ENCODE measurements around the gene ZFYVE19.

Gene ZFYVE19

DNA sequence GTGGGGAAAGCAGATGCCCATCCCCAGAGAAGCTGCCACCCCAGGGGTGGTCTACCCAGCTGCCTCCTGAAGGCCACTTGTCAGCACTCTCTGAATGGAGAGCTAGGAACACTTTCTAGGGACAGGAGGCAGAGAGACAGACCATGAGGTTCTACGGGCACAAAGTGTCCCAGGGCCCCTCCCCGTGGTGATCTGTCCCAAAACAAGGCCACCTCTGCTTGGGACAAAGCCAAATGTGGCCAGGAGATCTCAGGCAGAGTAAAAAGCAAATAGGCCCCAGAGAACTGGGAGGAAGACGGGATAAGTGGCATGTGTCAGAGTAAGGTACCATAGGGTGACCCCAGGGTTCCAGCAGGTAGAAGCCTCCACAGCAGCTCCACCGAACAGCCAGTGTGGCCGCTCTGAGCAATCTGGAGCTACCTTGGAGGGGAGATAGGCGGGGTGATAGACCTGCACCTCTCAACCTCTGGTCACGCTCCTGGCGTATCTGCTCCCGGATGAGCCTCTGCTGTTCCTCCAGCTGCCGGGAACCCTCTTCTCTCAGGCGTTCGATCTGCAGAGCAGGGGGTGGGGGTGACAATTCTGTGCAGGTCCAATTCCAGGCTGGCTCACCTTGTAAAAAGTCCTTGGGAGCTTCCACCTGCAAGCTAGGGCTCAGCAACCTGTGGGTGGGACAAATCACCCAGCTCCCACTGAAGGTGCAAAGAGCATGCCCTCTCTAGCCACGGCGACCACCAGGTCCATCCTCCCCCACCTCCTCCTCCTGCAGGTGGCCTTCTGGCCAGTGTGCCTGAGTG lies 31.0 kb upstream of the ZFYVE19 start:
- no peak for DNase-seq (ENCODE audit: low read depth)

DNA sequence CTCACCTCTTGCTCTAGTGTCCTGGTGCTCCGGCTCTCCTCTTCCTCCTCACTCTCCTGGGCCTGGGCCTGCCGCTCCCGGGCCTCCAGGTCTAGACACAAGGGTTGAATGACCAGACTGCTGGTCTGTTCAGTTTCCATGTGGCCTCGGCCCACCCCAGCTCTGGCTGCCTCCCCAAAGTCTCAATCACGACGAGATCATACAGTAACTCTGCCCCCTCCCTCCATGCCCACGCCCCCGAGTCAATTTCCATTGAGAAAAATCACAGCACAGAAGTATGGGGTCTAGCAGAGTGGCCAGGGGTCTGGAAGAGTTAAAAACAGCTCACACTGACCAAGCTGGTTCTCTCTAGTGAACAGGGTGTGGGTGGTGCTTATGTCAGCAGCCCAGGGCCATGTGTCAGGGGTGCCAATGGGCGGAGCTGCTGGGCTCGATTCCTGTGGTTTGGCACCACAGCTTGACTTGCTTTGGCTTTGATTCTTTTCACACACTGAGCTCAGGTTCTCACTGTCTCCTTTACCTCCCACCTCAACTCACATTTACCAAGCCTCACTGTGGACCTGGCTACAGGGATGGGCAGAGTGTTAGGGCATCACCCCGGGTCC lies 30.2 kb upstream of the ZFYVE19 start:
- no peak for DNase-seq (ENCODE audit: low read depth)

DNA sequence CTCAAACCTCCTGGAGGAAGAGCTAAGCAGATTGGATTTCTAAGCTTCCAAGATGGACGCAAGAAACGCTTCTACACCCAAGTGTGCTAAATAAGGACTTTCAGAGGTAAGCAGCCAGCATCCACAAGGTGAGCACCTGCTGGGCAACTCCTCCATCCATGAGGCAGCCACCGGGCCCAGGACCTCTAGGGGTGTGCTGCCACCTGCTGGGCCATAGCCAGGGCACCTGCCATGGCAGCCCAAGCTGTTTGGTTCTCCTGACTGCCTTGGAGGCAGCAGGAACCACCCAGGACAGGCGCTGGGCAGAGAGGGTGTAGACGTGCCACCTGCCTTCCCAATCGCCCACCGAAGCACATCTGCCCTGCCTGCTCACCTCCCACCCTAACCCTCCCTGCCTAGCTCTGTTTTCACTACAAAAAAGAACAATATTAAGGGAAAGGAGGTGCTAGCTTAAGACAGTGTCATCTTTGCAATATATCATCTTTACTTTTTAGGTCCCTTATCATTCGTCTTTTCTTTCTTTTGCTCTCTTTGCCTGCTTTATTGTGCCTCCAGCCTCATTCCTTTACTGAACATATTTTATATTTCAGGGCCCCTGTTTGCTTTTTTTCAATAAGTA lies 24.2 kb upstream of the ZFYVE19 start:
- DNase-seq (ENCODE audit: low read depth): peak; percentile 75

DNA sequence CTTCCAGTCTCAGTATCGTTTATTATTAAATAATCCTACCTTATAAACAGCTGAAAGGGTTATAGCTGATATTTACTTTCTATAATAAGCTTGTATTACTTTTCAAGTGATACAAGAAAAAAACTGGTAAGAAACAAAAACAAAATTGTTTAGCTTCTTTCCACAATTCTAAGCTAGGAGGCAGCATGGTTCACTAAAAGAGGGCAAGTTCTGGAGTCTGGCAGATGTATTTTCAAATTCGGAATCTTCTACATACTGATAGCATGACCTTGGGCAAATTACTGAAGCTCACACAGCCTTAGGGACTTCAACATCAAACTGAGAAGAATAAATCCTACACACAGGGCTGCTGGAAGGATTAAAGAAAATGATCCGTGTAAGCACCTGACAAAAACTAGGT lies 21.7 kb upstream of the ZFYVE19 start:
- DNase-seq (ENCODE audit: low read depth): no peak

DNA sequence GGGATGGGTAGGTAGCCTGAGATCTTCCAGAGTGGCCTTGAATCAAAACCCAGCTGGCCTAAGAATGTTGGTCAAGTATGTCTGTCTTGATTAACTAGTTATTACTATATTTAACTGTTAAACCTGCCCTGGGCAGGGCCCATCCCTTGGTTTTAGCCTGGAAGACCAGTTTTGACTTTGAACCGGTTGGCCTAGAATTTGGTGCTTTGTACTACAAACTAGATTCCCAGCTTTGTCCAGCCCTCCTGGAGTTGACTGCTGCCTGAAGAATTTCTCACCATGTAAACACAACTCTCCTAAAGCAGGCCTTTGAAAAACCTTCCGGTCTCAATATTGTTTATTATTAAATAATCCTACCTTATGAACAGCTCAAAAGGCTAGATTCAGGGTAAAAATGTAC lies 21.1 kb upstream of the ZFYVE19 start:
- DNase-seq (ENCODE audit: low read depth): no peak

DNA sequence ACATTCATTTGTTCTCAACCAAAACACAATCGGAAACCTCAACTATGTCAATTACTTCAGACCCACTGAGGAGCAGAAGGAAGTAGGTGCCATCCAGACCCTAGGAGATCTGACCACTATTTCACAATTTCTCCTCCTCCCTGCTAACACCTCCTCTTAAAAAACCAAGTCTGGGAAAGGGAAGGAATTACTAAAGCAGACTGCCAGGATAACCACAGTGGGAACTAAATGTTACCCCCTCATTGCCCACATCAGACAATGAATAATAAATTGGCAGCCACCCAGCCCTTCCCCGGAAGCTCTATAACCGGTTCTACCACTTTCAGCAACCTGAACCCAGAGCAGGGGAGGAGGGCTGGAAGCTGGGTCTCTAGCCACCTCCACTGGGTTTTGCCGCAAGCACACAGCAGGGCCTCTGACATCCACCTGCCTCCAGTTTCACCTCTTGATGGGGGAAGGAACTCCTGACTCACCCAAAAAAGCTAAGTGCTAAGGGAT lies 19.5 kb upstream of the ZFYVE19 start:
- DNase-seq (ENCODE audit: low read depth): peak; percentile 64

DNA sequence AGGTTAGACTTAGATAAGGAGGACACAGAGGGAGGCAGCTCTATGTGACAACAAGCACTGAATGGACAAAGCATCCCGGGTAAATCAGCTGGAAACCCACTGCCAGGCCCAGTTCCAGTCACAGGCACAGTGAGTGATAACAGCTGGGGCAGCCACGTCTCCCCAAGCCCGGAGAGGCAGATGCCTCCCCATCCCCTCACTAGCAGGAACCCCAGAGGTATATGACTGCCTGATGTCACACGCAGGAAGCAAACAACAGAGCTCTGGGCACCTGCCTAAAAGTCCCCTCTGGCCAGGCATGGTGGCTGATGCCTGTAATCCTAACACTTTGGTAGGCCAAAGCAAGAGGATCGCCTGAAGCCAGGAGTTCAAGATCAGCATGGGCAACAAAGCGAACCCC lies 18.9 kb upstream of the ZFYVE19 start:
- no peak for DNase-seq (ENCODE audit: low read depth)

DNA sequence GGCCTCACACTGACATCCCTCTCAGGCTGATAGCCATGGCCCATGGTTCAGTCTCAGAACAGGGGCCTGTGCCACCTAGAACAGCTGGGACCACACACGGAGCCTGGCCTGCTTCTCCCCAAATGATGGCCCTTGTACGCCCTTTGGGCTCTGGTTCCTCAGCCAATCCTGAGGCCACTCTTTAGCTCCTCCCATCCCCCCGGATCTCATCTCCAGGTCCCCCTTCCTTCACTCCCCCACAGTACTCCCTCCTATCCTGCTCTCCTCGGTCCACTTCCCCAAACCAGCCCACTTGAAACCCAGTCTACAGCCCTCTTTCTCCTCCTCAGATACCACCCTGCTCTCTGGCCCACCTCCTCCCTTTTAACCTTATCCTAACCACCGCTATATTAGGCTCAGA lies 17.8 kb upstream of the ZFYVE19 start:
- DNase-seq (ENCODE audit: low read depth): no peak

DNA sequence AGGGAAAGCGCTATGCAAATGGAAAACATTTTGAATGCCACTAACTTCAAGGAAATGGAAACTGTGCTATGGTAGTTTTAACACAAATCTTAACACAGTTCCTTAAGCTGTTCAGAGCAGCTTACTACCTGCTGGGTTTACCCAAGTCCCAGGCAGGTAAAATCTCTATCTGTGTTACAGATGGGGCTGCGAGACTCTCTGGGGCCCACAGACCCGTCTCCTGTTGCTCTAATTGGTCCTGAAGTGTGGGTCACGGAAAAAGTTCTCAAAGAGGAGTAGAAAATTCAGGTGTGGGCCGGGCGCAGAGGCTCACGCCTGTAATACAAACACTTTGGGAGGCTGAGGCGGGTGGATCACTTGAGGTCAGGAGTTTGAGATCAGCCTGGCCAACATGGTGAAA lies 16.9 kb upstream of the ZFYVE19 start:
- no peak for DNase-seq (ENCODE audit: low read depth)

DNA sequence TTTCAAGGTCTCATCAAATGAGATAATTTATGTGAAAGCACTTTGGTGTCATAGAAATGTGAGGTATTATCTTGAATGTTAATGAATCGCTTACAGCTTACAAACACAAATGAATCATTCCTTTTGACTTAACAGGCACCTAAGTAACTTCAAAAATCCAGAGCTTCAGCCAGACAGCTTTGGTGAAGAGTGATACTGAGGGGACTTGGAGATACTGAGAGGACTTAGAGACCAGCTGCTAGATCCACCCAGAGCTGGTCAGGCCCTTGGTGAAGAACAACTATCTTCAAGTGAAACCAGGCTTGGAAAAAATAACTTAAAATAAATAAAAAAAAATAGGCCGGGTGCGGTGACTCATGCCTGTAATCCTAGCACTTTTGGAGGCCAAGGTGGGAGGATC lies 16.2 kb upstream of the ZFYVE19 start:
- no peak for DNase-seq (ENCODE audit: low read depth)

DNA sequence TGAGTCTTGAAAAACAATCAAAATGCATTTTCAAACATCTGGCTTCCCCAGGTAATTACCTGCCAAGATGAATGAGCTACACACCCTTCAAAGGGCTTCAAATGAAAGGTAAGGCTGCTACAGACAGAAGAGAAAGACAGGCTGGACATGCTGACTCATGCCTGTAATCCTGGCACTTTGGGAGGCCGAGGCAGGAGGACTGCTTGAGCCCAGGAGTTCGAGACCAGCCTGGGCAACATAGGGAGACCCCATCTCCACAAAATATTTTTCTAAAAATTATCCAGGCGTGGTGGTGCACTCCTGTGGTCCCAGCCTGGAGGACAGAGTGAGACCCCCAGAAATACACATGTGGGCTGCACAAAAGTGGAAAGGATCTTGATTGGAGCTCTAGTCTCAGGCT lies 14.5 kb upstream of the ZFYVE19 start:
- DNase-seq (ENCODE audit: low read depth): no peak

DNA sequence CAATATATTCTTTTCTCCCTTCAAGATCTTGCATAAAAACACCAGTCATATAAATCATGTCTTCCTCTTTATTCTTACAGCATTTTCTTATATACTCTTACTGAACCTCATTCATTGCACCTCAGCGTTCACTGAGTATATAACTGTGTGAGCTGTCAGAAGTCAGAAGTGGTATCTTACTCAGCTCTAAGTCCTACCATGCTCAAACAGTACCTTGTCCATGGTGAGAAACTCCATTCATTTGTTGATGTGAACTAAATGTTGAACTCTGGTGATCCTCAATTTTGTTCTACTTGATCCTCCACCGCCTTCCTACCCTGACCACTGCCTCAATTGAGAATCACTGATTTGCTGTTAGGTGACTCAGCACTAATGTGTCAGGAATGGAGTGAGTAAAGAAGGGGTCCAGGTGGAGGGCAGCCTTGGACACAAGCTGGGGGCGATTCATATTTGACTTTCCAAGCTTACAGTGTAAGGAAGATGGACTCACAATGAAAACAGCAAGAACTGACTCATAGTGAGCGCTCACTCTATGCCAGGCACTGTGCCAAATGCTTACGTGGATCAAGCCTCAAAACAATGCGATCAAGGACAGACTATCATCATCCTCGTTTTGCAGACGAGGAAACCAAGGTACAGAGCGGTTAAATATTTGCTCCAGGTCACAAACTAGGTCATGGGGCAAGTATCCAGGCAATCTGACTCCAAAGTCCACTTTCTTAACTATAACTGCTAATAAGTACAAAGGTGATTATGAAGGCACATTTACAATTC lies 13.5 kb upstream of the ZFYVE19 start:
- DNase-seq (ENCODE audit: low read depth): no peak

DNA sequence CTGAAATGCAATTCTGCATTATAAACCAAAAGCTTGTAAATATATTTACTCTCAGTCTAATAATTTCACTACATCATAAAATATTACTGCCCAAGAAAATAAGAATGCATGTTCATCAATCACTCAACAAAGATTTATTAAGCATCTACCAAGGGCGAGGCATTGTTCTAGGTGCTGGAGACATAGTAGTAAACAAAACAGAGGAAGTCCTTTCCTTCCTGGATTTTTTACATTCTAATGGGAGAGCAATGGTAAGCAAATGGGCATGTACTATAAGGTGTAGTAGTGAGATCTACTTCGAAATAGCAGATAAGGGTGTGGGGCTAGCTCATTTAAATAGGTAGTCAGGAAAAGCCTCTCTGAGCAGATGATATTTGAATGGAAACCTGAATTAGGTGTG lies 10.8 kb upstream of the ZFYVE19 start:
- DNase-seq (ENCODE audit: low read depth): no peak

DNA sequence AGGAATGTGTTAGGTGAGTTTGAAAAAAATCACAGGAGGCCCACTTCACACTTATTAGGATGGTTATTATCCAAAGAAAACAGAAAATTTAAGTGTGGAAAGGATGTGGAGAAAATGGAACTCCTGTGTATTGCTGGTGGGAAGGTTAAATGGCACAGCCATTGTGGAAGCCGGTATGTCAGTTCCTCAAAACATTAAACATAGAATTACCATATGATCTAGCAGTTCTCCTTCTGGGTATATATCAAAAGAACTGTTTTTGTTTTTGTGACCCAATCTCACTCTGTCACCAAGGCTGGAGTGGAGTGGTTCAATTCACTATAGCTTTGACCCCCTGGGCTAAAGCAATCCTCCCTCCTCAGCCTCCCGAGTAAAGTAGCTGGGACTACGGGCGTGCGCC lies 10.4 kb upstream of the ZFYVE19 start:
- DNase-seq (ENCODE audit: low read depth): no peak

DNA sequence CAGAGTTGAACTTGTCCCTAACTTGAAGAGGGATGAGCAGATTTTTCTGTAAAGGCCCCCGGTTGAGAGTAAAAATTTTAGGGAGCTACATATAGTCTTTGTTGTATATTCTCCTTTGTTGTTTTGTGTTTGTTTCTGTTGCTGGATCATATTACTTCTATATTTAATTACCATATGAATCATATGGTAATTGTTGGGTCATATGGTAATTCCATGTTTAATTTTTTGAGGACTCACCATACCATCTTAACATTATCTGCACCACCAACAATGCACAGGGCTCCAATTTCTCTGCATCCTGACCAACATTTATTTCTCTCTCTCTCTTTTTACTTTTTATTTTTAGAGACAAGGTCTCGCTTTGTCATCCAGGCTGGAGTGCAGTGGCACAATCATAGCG lies 7.4 kb upstream of the ZFYVE19 start:
- no peak for DNase-seq (ENCODE audit: low read depth)

DNA sequence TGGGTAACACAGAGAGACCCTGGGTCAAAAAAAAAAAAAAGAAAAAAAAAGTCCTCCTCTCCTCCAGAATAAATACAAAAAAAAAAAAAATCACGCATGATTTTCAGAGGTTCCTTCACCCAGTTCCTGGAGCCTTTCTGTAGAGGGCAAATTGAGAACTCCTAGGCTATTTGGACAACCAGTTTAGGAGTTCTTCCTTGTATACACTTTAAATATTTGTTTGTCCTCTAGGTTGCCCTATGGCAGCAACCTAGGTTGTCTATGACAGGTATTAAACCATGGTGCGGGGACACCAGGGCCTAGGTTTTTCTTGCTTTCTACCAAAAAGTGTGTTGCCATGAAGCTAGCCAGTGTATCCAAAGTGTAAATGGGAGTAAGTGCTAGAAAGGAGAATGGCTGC lies 3.8 kb upstream of the ZFYVE19 start:
- DNase-seq (ENCODE audit: low read depth): no peak

DNA sequence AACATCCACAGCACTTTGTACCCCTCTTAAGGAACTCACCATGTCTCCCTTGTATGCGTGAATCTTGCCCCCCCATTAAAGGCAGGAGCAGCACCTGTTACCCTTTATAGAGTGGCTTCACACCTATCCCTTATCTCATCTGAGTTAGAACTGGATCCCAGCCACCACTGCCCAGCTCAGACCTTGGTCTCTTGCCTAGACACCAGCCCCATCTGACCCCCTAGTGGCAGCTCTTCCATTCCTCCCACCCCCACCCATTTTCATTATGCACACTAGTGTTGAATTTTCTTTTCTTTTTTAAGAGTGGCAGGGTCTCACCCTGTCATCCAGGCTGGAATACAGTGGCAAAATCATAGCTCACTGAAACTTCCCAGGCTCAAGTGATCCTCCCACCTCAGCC lies 3.2 kb upstream of the ZFYVE19 start:
- no peak for DNase-seq (ENCODE audit: low read depth)

DNA sequence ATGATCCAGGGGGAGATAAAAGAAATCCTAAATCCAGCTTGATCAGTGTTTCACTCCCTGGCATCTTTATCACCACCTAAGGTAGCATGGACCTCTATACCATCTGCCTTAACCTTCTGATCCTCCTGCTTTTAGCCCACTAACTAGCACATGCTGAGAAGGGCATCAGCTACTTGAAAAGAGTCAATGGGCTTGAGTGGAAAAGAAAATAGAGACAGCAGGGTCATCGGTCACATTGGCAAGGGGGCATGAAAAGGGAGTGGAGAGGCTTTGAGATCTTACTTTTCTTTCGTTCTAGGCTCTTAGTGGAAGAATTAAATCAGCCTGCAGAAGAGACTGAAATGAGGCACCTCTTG lies 239 bp upstream of the ZFYVE19 start:
- DNase-seq (ENCODE audit: low read depth): no peak

DNA sequence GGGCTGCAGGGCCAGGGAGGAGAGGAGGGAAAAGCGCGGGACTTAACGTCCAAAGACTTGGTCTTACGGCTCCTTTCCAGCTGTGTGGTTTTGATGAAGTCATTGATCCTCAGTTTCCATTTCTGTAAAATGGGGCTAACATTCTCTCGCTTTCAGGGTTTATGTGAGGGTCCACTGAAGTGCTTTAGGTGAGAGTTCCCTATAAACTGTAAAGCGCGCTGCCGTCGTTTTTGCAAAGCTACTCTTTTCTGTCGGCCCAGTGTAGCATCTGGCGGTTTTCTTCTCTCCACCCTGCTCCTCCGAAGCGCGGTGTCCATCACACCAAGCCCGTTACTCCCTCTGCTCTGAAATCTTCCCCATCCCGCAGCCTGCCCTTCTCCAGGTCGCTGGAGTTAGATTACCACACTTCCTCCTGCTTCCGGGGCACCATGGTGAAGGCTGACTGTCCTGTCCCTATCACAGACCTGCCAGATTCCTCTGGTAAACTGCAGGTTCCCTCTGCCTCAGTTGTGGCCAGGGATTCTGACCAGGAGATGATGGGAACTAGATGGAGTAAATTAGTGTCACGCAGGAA lies 1.1 kb downstream of the ZFYVE19 start:
- DNase-seq (ENCODE audit: low read depth): no peak

DNA sequence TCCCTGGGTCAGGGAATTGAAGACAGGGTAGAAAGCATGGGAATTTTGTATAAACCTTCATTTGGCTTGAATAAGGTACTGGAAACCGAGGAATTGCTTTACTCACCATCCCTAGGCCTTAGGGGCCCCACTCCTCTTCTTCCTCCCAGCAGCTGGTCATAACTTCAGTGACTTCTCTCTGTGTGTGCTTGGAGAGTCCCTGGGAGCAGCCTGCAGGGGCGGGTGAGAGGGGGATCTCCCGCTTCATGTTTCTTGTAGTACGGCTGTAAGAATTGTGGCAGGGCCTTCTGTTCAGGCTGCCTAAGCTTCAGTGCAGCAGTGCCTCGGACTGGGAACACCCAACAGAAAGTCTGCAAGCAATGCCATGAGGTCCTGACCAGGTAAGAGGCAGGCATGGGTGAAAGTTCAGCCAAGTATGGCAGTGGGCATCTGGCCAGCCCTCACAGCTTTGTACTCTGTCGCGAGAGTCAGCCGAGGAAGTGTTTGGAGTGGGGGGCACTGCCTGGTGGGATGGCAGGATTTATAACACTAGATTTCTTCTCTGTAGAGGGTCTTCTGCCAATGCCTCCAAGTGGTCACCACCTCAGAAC lies 2.1 kb downstream of the ZFYVE19 start:
- DNase-seq (ENCODE audit: low read depth): no peak

DNA sequence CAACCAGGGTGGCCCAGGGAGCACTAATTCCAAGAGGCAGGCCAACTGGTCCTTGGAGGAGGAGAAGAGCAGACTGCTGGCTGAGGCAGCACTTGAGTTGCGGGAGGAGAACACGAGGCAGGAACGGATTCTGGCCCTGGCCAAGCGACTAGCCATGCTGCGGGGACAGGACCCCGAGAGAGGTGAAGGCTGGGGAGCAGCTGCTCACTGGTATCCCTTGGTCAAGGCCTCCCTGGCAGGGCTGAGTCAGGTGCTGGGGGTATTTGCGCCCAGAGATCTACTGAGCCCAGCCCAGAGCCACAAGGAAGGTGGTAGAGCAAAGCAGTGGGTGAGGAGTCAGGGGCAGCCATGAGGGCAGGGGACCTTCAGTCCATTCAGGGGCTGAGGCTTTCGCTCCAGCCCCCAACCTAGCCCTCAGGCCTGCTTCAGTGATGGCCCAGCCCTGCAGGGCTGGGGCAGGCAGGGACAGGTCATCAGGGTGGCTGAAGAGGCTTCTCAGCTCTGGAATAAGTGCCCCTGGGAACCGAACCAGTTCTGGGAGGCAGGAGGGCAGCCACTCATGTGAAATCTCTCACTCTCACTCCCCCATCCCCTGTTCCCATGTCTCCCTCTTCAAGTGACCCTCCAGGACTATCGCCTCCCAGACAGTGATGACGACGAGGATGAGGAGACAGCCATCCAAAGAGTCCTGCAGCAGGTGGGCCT lies 6.0 kb downstream of the ZFYVE19 start:
- DNase-seq (ENCODE audit: low read depth): no peak

Data from stimulated activated CD4-positive, alpha-beta T cell treated with anti-CD3 and anti-CD28 coated beads, Interleukin-2, amount 100 ng/mL, for 4 hours (primary cell).